NCI-H1417 (cell line): ENCODE measurements around the gene FAM83F.

ENCODE experiments used
- DNase-seq, 3 experiments: peaks; one replicate each; lab custom pipeline; 2025; lab: John Stamatoyannopoulos, UW

The FAM83F gene

GRCh38 chr22:40033586-40034380 lies 39.0 kb downstream of the FAM83F start:
- peak in 2 of 3 experiments; percentile 22 to 58 for DNase-seq

DNA sequence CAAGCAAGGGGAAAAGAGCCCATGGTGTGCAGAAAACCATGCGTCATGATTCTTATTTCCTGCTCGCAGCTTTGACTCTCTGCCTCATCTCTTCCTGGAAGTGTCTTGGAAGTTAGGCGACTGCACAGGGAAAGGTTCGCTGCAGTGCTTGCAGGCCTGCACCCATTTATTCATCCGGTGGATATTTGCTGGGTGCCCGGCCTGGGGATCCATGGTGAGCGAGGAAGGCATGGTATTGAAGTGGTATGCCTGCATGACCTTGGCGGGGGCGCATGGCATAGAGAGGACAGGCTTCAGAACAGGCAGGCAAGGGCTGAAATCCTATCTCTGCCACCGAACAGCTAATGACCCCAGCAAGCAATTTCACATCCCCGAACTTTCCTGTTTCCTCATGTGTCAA lies 40.6 kb downstream of the FAM83F start:
- DNase-seq = no peak

GRCh38 chr22:40036126-40036525 lies 41.4 kb downstream of the FAM83F start:
- DNase-seq = no peak

GRCh38 chr22:40036591-40037225 lies 42.0 kb downstream of the FAM83F start:
- DNase-seq = peak; percentile 19 to 54 (median 52)

DNA sequence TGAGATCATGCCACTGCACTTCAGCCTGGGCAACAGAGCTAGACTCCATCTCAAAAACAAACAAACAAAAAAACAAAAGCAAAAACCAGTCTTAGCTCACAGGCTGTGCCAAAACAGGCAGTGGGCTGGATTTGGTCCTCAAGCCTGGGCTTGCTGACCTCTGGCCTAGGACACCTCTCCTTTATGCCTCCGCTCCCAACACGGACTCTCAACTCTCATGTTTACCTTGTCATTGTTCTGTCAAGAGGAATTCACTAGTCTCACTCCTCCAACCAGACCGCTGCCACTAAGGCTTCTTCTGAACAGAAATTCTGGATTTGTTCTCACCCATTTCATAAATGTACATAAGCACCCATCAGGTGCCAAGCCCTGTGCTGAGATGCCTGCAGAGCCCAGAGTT lies 42.6 kb downstream of the FAM83F start:
- DNase-seq = no peak

DNA sequence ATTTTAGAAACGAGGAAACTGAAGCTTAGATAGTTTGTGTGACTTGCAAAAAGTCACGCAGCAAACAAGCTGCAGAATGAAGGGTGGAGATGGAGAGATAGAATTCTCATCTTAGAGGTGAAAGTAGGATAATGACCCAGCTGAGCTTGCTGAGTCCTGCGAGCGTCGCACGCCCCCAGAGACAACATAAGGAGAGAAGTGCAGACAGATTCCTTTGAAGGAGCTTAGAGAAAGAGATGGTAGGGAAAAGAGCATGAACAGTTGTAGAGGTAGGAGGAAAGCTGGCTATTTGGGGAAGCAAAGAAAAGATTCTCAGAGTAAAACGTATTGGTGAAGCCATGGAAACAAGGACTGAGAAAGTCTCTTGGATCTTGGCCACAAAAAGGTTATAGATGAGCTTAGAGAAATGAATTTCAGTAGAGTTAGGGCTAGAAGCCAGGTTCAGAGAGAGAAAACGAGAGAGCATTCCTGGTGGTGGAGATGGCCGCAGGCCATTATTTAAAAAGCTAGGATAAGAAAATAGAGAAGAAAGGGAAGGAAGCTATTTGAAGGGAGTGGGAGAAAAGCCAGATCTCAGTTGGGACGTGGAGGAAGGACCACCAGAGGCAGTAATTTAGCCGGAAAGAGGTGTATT lies 44.8 kb downstream of the FAM83F start:
- DNase-seq = no peak

DNA sequence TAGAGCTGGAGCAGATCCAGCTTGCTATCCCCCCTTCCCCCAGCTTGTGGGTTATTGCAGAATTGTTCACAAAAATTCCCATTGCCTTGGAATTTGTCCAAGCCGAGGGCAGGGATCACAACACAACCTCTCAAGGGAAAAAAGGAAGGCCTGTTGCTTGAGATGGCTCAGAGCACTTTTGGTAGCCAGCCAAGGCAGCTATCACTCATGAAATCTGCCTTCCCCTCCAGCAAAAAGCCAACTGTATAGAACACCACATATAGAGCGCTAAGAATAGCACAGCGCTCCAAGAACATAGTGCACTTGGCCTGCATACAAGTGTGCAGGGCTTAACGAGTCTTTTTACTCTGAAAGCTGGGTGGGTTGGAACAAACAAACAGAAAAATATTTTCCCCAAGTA lies 46.2 kb downstream of the FAM83F start:
- DNase-seq = peak in 1 of 3 experiments; percentile 10

GRCh38 chr22:40041366-40042137 lies 46.8 kb downstream of the FAM83F start:
- DNase-seq = no peak

- no peak for DNase-seq
These were observed 47.6 kb downstream of the FAM83F start for GRCh38 chr22:40042312-40042711.

DNA sequence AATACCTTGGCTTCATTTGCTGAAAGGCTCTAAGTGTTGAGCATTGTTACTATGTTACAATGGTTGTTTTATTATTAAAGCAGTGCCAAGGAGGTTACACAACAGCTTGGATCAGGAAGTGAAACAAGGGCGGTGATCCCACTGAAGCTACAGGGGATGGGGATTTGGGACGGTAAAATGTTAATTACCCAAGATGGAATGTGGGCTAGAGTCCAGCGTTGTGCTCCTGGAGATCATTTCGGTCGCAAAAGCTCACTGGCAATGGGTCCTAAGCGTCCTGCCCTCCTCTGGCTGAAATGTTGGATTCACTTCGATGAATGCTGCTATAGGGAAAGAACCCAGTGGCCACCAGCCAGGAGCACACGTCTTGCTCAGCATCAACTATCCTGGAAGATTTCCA lies 48.3 kb downstream of the FAM83F start:
- no peak for DNase-seq

GRCh38 chr22:40043793-40044101 lies 49.0 kb downstream of the FAM83F start:
- DNase-seq = no peak

GRCh38 chr22:40044102-40044869 lies 49.5 kb downstream of the FAM83F start:
- peak; percentile 94 to 98 (median 97) for DNase-seq

DNA sequence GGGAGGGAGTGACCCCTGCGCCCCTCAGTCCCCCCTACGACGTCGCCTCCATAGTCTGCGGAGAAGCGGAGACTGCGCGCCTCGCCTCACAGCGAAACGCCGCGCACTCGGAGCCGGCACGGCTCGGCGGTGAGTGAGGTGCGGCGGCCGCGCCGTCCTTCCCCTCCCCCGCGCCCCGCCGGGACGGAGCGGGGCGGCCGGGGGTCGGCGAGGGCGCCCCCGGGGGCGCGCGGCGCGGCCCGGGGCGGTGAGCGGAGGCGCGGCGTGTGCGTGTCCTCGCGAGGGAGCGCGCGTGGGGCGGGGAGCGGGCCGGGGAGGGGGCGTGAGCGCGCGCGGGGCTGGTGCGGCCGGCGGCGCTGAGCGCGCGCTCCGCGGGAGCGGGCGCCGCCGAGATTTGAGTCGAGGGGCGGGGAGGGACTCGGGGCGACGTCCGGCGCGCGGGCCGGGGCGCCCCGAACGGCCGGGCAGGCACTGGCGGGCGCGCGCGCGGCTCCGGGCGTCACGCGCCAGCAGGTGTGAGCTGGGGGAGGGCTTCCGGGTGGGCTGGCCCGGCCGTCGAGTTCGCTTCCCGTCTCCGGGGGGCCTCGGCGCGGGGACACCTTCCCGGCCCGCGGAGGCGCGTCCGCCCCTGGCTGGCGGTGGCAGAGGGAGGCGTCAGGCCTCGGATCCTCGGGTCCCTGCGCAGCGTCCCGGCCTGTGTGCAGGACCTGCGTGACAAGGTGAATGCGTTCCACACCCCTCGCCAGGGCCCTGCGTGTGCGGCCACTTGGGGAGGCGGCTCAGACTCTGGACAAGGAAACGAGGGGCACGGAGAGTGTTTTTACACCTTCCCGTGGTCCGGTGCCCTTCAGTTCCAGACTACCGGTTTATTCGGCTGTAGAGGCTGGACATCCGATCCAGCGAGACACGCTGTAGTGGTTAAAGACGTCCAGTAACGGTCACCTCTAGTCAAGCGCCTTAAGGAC lies 50.4 kb downstream of the FAM83F start:
- peak; percentile 28 to 65 (median 62) for DNase-seq

DNA sequence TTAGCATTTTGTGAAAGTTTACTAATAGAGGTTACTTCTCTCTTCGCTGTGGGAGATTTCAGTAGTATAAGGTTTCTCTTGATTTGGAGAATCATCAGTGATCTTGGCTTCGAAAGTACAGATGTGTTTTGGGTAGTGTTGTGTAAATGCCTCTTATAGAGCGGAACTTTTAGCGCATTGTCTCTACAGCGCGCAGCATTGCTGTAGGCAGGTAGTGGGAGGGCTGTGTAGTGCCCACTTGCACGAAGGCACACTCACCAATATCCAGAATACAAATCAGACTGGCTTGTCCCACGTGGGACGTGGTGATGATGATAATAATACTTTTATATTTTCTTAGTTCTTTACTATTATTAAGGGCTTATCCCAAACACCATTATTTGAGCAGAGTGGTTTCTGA lies 51.4 kb downstream of the FAM83F start:
- no peak for DNase-seq

DNA sequence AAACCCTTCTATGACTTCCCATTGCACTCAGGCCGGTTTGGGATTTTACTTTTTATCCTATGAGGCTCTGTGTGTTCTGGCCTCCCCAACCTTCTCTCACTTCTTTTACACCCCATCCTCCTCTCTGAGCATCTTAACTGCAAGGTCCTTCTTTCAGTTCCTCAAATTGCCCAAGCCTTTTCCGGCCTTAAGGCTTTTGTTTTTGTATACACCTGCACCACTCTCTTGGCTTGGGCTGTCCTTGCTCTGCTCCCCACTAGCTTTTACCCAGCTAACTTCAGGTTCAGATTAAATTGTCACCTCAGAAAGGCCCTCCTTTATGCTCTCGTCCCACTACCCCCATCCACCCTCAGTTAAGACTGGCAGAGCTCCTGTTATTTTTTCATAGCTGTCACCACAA lies 55.5 kb downstream of the FAM83F start:
- DNase-seq = no peak

- DNase-seq = peak in 1 of 3 experiments; percentile 23
These were observed 56.6 kb downstream of the FAM83F start for GRCh38 chr22:40051322-40051721.

GRCh38 chr22:40053460-40053859 lies 58.7 kb downstream of the FAM83F start:
- no peak for DNase-seq

GRCh38 chr22:40054486-40054885 lies 59.7 kb downstream of the FAM83F start:
- no peak for DNase-seq

DNA sequence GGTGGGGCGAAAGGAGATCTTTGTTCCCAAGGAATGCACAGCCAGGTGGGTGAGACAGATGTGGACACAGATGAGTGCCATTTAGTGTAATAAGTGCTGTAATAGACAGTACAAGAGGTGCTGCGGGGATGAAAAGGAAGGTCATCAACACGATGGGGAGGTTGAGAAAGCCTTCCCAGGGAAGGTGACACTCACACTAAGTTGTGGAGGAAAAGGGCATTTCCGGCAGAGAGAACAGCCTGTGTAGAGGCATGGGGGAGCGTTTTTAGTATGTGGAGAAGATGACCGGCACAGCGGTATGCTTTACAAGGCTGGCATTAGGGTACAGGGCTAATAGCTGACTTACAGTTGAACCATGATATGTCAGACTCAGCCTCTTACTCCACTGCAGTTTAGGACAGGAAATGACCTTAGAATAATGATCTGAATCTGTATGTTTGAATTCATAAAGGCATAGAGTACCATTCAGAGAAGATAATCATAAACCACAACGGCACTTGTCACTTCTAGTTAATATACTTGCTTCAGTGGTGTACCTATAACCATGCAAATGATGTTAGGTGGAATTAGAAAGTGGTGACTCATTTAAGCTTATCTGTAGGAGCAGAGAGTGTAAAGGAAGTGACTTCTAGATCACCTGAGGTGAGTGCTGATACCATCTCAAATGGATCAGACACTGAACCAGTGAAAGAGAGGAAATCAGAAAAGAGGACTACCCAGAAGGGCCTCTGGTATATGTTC lies 60.6 kb downstream of the FAM83F start:
- no peak for DNase-seq

DNA sequence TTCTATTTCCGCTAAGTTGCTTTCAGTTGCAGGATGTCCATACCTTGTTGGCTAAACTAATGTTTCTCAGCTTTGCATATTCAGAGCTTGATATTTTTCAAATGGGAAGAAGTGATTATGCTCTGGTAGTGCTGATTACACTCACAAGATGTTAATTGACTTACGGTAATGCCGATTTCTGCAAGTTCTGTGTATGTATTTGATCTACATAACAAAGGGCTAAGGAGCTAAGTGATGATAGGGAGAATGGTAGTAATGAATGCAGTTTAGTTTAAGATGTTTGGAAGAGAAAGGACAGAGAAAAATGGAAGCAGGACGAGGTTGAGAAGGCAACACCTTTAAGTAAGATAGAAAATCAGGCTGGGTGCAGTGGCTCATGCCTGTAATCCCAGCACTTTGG lies 61.4 kb downstream of the FAM83F start:
- no peak for DNase-seq
